ENCODE measurements around the gene BICDL1. TPM values are rescaled to one million over a fixed set of nuclear protein-coding genes. Genes with fewer than 3 reads are reported as not detected.

Gene BICDL1
- total and polyA plus RNA-seq, 2 donors (not counting 3 experiments of a cell fraction or from before 2014, with no cell fraction given) = 0.19 TPM; not detected in 1

DNA sequence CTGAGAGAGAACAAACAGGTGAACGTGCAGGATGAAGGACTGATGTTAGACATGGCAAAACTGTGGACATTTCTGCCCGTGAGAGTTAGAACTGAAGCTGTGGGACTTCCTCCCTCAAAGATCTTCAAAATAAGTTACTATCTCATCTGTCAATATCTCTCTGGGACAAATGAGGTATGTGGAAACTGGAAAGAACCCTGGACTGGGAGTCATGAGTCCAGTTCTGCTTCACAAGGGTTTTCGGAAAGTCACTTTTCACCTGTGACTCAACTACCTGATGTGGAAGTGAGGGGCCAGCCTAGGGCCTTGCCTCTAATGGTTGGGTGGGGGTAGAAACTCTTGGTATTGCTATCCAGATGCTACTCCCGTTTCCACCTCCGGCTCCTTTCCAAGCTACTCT is 80.2 kb downstream of the BICDL1 start:
- no peak for DNase-seq (ENCODE audit: low read depth, low spot score)
- intact Hi-C loops (cut with micrococcal nuclease) (no loop called here), dilution Hi-C loops (cut with MboI; ENCODE audit: extremely low pct_ligation_motif_present, low sequenced_read_pairs) (no loop called here)
- H3K9ac ChIP-seq (replicated peaks; ENCODE audit: extremely low read depth, insufficient read depth, low read length) = no peak overlapping the region
- no peak overlapping the region for H3K4me2 ChIP-seq (ENCODE audit: insufficient read depth, low read length)
- no TSS peak for BruUV-seq (replicated peaks)
- TF ChIP-seq GATA2 (IDR thresholded peaks at IDR 0.05; ENCODE audit: insufficient read depth, insufficient read length, low read depth, low read length) (no peak), MYC (IDR thresholded peaks at IDR 0.05; ENCODE audit: low read depth, low read length) (no peak), FOS (IDR thresholded peaks at IDR 0.05; ENCODE audit: borderline replicate concordance, insufficient read depth, low read length) (no peak), POLR2A (IDR thresholded peaks at IDR 0.05; ENCODE audit: low read depth, low read length) (no peak), JUN (IDR thresholded peaks at IDR 0.05; ENCODE audit: borderline replicate concordance, insufficient read depth, insufficient read length, low read depth) (no peak), POLR2AphosphoS5 (IDR thresholded peaks at IDR 0.05; ENCODE audit: insufficient read depth, low read depth, low read length) (no peak), EZH2 (IDR thresholded peaks at IDR 0.05; ENCODE audit: borderline replicate concordance, low read depth, low read length, severe bottlenecking) (no peak)
- TF ChIP-seq, protein P1, sequence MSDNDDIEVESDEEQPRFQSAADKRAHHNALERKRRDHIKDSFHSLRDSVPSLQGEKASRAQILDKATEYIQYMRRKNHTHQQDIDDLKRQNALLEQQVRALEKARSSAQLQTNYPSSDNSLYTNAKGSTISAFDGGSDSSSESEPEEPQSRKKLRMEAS (IDR thresholded peaks at IDR 0.05; ENCODE audit: insufficient read depth, insufficient read length) = no peak
- TF ChIP-seq, protein P2, sequence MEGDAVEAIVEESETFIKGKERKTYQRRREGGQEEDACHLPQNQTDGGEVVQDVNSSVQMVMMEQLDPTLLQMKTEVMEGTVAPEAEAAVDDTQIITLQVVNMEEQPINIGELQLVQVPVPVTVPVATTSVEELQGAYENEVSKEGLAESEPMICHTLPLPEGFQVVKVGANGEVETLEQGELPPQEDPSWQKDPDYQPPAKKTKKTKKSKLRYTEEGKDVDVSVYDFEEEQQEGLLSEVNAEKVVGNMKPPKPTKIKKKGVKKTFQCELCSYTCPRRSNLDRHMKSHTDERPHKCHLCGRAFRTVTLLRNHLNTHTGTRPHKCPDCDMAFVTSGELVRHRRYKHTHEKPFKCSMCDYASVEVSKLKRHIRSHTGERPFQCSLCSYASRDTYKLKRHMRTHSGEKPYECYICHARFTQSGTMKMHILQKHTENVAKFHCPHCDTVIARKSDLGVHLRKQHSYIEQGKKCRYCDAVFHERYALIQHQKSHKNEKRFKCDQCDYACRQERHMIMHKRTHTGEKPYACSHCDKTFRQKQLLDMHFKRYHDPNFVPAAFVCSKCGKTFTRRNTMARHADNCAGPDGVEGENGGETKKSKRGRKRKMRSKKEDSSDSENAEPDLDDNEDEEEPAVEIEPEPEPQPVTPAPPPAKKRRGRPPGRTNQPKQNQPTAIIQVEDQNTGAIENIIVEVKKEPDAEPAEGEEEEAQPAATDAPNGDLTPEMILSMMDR (IDR thresholded peaks at IDR 0.05; ENCODE audit: extremely low read depth in 1 of 2, insufficient read depth in 1 of 2, low read depth in 1 of 2, low read length in 2 of 2) = no peak
- ChIA-PET POLR2A (no interaction called here), CTCF (interaction anchor here (1.4 kb wide), 1 partner anchor 18 kb away, joined by 6 read pairs; no protein-coding TSS in a partner anchor)
- H3K79me2 ChIP-seq (ENCODE audit: control insufficient read depth, insufficient read depth, low read length) = no peaks in the 10 kb centered on the region
- no peak overlapping the region for H3K4me3 ChIP-seq (replicated peaks in 1 of 3; ENCODE audit: insufficient read depth in 1 of 3, low read depth in 1 of 3, low read length in 3 of 3)
- H3K9me3 ChIP-seq (replicated peaks; ENCODE audit: control insufficient read depth, insufficient read depth, low read length) = no peaks in the 10 kb centered on the region
- H3K9me1 ChIP-seq (replicated peaks; ENCODE audit: control insufficient read depth, extremely low read depth, insufficient read depth, low read length) = no peaks in the 10 kb centered on the region
- no peaks in the 10 kb centered on the region for H3K4me1 ChIP-seq (ENCODE audit: control insufficient read depth, extremely low read depth, insufficient read depth, low read length)
- no peak for FAIRE-seq
- no peaks in the 10 kb centered on the region for H4K20me1 ChIP-seq (replicated peaks; ENCODE audit: control insufficient read depth, extremely low read depth, insufficient read depth, low read length)
- H2AFZ ChIP-seq (ENCODE audit: low read depth, low read length) = no peak overlapping the region
- no peaks in the 10 kb centered on the region for H3K36me3 ChIP-seq (ENCODE audit: control insufficient read depth in 2 of 2, extremely low read depth in 1 of 2, insufficient read depth in 2 of 2, low read length in 2 of 2)
- peaks cover 10 to 19% of the 10 kb centered on the region in 2 experiments for H3K27me3 ChIP-seq (ENCODE audit: control insufficient read depth in 2 of 2, insufficient read depth in 2 of 2, low read length in 2 of 2)
- H3K27ac ChIP-seq (ENCODE audit: insufficient read depth, low read depth, low read length) = no peak overlapping the region

All from endothelial cell of umbilical vein (primary cell).